Neural progenitor cell (in vitro differentiated cells): Measurements from ENCODE around the gene TSEN15. TPM values are rescaled to one million over a fixed set of nuclear protein-coding genes. Genes with fewer than 3 reads are reported as not detected.

ENCODE experiments used
- DNase-seq: peaks from one replicate; pipeline ENCODE4 v3.0.0-alpha.2; 2016; ENCODE audit warnings: low spot score
- H2AFZ ChIP-seq: fragments of 200-600 bp; sonication (generic); replicated peaks from 2 replicates; pipeline ENCODE4 v1.6.1; 2016; ENCODE audit warnings: antibody characterized with exemption
- H3F3A ChIP-seq: fragments of 200-600 bp; sonication (generic); 2 replicates; pipeline ENCODE4 v1.6.1; 2016; ENCODE audit warnings: antibody characterized with exemption, low read depth
- H3K27ac ChIP-seq: fragments of 200-600 bp; sonication (generic); 2 replicates; pipeline ENCODE4 v1.5.1; 2016; ENCODE audit warnings: mild to moderate bottlenecking
- H3K27me3 ChIP-seq: fragments of 200-600 bp; sonication (generic); 2 replicates; pipeline ENCODE4 v1.6.1; 2016; ENCODE audit warnings: mild to moderate bottlenecking, moderate library complexity
- H3K36me3 ChIP-seq: fragments of 200-600 bp; sonication (generic); 2 replicates; pipeline ENCODE4 v1.5.1; 2016
- H3K4me1 ChIP-seq: fragments of 200-600 bp; sonication (generic); 2 replicates; pipeline ENCODE4 v1.6.1; 2016; ENCODE audit warnings: mixed run types
- H3K4me2 ChIP-seq: fragments of 200-600 bp; sonication (generic); 2 replicates; pipeline ENCODE4 v1.6.1; 2016
- H3K4me3 ChIP-seq: fragments of 200-600 bp; sonication (generic); 2 replicates; pipeline ENCODE4 v1.5.1; 2016
- H3K79me2 ChIP-seq: fragments of 200-600 bp; sonication (generic); 2 replicates; pipeline ENCODE4 v1.6.1; 2016; ENCODE audit warnings: low read depth
- H3K9ac ChIP-seq: fragments of 200-600 bp; sonication (generic); 2 replicates; pipeline ENCODE4 v1.6.1; 2016
- H3K9me3 ChIP-seq: fragments of 200-600 bp; sonication (generic); 2 replicates; pipeline ENCODE4 v1.5.1; 2016; ENCODE audit warnings: low read depth
- H4K20me1 ChIP-seq: fragments of 200-600 bp; sonication (generic); 2 replicates; pipeline ENCODE4 v1.6.1; 2016; ENCODE audit warnings: low read depth
- H3K27ac Mint-ChIP-seq: 3 replicates; pipeline ENCODE4 v1.8.0; 2021; ENCODE audit warnings: mixed read lengths
- H3K27me3 Mint-ChIP-seq: 2 replicates; pipeline ENCODE4 v1.8.0; 2022; ENCODE audit warnings: low read depth, mild to moderate bottlenecking, inconsistent platforms, moderate library complexity, mixed read lengths; ENCODE audit not compliant: insufficient read depth
- H3K36me3 Mint-ChIP-seq: 3 replicates; pipeline ENCODE4 v1.8.0; 2021; ENCODE audit warnings: mixed read lengths
- H3K4me1 Mint-ChIP-seq: 3 replicates; pipeline ENCODE4 v1.8.0; 2021; ENCODE audit warnings: mixed read lengths
- H3K4me3 Mint-ChIP-seq: 3 replicates; pipeline ENCODE4 v1.8.0; 2021; ENCODE audit warnings: mild to moderate bottlenecking, moderate library complexity, mixed read lengths
- H3K9me3 Mint-ChIP-seq: 3 replicates; pipeline ENCODE4 v1.8.0; 2020; ENCODE audit warnings: mixed read lengths
- EZH2 ChIP-seq: fragments of 200-600 bp; sonication (generic); IDR thresholded peaks from 2 replicates; pipeline ENCODE4 v1.6.1; 2017; ENCODE audit warnings: antibody characterized with exemption, mild to moderate bottlenecking, moderate library complexity
- EZH2phosphoT487 ChIP-seq: fragments of 200-600 bp; sonication (generic); IDR thresholded peaks from 2 replicates; pipeline ENCODE4 v1.6.1; 2017; ENCODE audit warnings: antibody characterized with exemption
- total RNA-seq: library from RNA; depleted of rRNA; stranded (reverse); fragments of >200 nt; gene quantifications from 2 replicates; pipeline ENCODE4 v1.2.3, GENCODE V29; 2015; ENCODE audit warnings: low replicate concordance
- TF ChIP-seq, protein P1 (sequence below): fragments of 200-600 bp; sonication (generic); IDR thresholded peaks from 2 replicates; pipeline ENCODE4 v1.5.1; 2017; ENCODE audit warnings: antibody characterized with exemption, mild to moderate bottlenecking

Gene TSEN15
- total RNA-seq, 1 donor from 2014 or later: 72.3 TPM

DNA sequence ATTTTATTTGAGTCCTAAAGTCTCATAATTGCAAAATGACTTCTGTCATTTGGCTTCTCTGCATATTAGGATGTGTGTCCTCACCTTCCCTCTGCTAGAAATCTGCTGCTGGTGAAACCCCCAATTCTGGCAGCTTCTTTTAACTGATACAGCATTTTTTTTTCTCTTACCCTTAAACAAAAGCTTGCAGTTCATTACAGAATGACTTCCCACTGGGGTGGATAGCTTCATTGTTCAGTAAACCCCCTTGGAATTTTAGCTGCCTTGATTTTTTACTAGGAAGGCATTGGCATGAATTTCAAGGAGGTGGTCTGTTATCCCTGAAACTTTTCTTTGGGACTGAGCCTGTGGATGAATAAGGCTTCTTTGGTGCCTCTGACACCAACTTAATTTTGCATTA lies 16.8 kb downstream of the TSEN15 start:
- Histone ChIP-seq H3K4me3 (peak overlapping the region; percentile 18), H3K9ac (no peak overlapping the region), H3K79me2 (peaks cover 8% of the 10 kb centered on the region), H3K27ac (peak overlapping the region; percentile 65), H3F3A (peaks cover 16% of the 10 kb centered on the region), H3K27me3 (no peaks in the 10 kb centered on the region), H3K4me2 (peak overlapping the region; percentile 74), H3K36me3 (peaks cover 4% of the 10 kb centered on the region), H3K9me3 (no peaks in the 10 kb centered on the region), H2AFZ (no peak overlapping the region), H4K20me1 (no peaks in the 10 kb centered on the region), H3K4me1 (peaks cover 52% of the 10 kb centered on the region)
- Mint-ChIP-seq H3K4me1 (peaks cover 11% of the 10 kb centered on the region), H3K27me3 (no peaks in the 10 kb centered on the region), H3K27ac (peak overlapping the region; percentile 59), H3K4me3 (no peak overlapping the region), H3K9me3 (peaks cover 2% of the 10 kb centered on the region), H3K36me3 (peaks cover 42% of the 10 kb centered on the region)
- TF ChIP-seq, protein P1, sequence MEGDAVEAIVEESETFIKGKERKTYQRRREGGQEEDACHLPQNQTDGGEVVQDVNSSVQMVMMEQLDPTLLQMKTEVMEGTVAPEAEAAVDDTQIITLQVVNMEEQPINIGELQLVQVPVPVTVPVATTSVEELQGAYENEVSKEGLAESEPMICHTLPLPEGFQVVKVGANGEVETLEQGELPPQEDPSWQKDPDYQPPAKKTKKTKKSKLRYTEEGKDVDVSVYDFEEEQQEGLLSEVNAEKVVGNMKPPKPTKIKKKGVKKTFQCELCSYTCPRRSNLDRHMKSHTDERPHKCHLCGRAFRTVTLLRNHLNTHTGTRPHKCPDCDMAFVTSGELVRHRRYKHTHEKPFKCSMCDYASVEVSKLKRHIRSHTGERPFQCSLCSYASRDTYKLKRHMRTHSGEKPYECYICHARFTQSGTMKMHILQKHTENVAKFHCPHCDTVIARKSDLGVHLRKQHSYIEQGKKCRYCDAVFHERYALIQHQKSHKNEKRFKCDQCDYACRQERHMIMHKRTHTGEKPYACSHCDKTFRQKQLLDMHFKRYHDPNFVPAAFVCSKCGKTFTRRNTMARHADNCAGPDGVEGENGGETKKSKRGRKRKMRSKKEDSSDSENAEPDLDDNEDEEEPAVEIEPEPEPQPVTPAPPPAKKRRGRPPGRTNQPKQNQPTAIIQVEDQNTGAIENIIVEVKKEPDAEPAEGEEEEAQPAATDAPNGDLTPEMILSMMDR: no peak
- TF ChIP-seq EZH2 (no peak), EZH2phosphoT487 (no peak)
- peak; percentile 83 for DNase-seq

DNA sequence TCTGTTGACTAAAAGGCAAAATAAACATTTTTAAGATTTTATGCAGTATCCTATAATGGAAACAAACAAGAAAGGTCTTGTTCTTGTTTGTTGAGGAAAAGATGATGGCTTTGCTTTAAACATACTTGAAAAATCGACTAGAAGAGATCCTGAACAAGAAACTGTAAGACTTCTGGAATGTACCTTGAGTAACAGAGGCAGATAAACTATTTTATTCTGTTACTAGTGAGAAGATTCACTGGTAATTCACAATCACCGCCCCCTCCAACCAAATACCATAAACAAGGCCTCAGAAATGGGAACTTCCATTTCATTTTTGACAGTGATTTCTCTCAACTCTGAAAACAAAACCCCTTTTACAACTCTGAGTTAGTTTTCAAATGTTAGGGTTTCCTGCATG lies 18.1 kb downstream of the TSEN15 start:
- Histone ChIP-seq H3F3A (peaks cover 16% of the 10 kb centered on the region), H3K36me3 (peaks cover 4% of the 10 kb centered on the region), H4K20me1 (no peaks in the 10 kb centered on the region), H3K4me1 (peaks cover 39% of the 10 kb centered on the region), H3K9me3 (no peaks in the 10 kb centered on the region), H3K9ac (no peak overlapping the region), H3K4me3 (no peak overlapping the region), H3K27ac (no peak overlapping the region), H3K4me2 (no peak overlapping the region), H3K79me2 (no peaks in the 10 kb centered on the region), H3K27me3 (no peaks in the 10 kb centered on the region), H2AFZ (no peak overlapping the region)
- DNase-seq: no peak
- Mint-ChIP-seq H3K9me3 (peaks cover 2% of the 10 kb centered on the region), H3K36me3 (peaks cover 39% of the 10 kb centered on the region), H3K27ac (no peak overlapping the region), H3K27me3 (no peaks in the 10 kb centered on the region), H3K4me3 (no peak overlapping the region), H3K4me1 (peaks cover 11% of the 10 kb centered on the region)
- TF ChIP-seq EZH2phosphoT487 (no peak), EZH2 (no peak)
- TF ChIP-seq, protein P1: no peak

DNA sequence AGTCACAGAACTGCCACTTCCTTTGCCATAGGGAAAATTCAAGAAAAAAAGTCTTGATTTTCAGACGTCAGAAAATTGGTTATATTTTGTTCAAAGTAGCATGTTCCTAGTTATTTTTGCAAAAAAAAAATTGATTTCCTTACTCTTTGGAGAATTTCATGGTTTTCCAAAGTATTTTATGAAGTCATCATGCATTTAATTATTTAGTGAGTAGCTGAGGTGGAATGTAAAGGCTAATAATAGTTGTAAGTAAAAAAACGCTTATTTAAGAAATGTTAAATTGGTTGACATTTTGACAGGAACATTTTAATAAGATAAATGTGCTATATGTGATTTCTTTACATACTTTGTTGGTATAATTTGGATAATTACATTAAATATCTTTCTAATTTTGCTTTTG lies 20.8 kb downstream of the TSEN15 start:
- peaks cover 16% of the 10 kb centered on the region for H3F3A ChIP-seq
- no peak overlapping the region for H3K9ac ChIP-seq
- no peak for DNase-seq
- H3K27ac ChIP-seq: no peak overlapping the region
- no peaks in the 10 kb centered on the region for H3K9me3 ChIP-seq
- H4K20me1 ChIP-seq: no peaks in the 10 kb centered on the region
- Mint-ChIP-seq H3K4me3 (no peak overlapping the region), H3K9me3 (peaks cover 12% of the 10 kb centered on the region), H3K27me3 (no peaks in the 10 kb centered on the region), H3K27ac (no peak overlapping the region), H3K4me1 (peaks cover 11% of the 10 kb centered on the region), H3K36me3 (peaks cover 21% of the 10 kb centered on the region)
- no peak overlapping the region for H2AFZ ChIP-seq
- H3K79me2 ChIP-seq: no peaks in the 10 kb centered on the region
- no peaks in the 10 kb centered on the region for H3K27me3 ChIP-seq
- TF ChIP-seq, protein P1: no peak
- TF ChIP-seq EZH2phosphoT487 (no peak), EZH2 (no peak)
- no peak overlapping the region for H3K4me3 ChIP-seq
- H3K4me2 ChIP-seq: no peak overlapping the region
- no peaks in the 10 kb centered on the region for H3K36me3 ChIP-seq
- H3K4me1 ChIP-seq: peaks cover 38% of the 10 kb centered on the region
